Measurements from ENCODE around the gene AQP6.
A peak's percentile ranks its signal among the peaks of the same experiment; 100 is the strongest.

The AQP6 gene

DNA sequence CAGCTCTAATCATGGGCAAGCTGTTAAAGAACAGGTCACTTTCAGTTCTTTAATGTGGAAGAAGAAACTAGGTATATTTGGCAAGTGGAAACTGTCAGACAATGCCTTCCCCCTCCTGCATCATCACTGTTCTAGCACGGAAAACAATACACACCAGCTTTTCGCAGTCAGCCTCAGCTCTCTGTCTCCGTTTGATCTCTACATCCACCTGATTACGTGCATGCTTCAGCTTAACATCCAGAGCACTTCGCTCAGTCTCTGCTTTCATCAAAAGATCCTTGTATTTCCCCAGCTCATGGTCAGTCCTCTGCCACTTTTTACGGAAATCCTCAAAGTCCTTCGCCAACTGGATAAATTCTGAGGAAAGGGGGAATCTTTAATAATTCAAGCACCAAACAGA lies 33.5 kb downstream of the AQP6 start:
- H3K79me2 ChIP-seq (ENCODE audit: insufficient read depth, low read depth), result peaks cover 55% of the 10 kb centered on the region
- H4K20me1 ChIP-seq (ENCODE audit: insufficient read depth), result 0 out of 2 replicates have a peak, but pooled peaks cover 4% of the 10 kb centered on the region
- no peaks in the 10 kb centered on the region for H3K36me3 ChIP-seq (ENCODE audit: insufficient read depth)
- no peaks in the 10 kb centered on the region for H3K27me3 ChIP-seq (ENCODE audit: insufficient read depth, low read depth)
- H3K9ac ChIP-seq, result no peak overlapping the region
- no peak overlapping the region for H3K4me3 ChIP-seq (IDR thresholded peaks at IDR 0.05; ENCODE audit: insufficient read depth, low read depth, low read length)
- H2AFZ ChIP-seq (ENCODE audit: low read depth), result no peak overlapping the region
- peak overlapping the region; percentile 26; the same call in 1 of the 2 replicates for H3K4me2 ChIP-seq
- H3K27ac ChIP-seq, result peak overlapping the region; percentile 12; the same call in 1 of the 2 replicates
- TF ChIP-seq, protein P1, sequence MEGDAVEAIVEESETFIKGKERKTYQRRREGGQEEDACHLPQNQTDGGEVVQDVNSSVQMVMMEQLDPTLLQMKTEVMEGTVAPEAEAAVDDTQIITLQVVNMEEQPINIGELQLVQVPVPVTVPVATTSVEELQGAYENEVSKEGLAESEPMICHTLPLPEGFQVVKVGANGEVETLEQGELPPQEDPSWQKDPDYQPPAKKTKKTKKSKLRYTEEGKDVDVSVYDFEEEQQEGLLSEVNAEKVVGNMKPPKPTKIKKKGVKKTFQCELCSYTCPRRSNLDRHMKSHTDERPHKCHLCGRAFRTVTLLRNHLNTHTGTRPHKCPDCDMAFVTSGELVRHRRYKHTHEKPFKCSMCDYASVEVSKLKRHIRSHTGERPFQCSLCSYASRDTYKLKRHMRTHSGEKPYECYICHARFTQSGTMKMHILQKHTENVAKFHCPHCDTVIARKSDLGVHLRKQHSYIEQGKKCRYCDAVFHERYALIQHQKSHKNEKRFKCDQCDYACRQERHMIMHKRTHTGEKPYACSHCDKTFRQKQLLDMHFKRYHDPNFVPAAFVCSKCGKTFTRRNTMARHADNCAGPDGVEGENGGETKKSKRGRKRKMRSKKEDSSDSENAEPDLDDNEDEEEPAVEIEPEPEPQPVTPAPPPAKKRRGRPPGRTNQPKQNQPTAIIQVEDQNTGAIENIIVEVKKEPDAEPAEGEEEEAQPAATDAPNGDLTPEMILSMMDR (conservative IDR thresholded peaks at IDR 0.05; ENCODE audit: low read depth, low read length), result no peak
- peaks cover 67% of the 10 kb centered on the region for H3K4me1 ChIP-seq (ENCODE audit: low read depth, poor library complexity, severe bottlenecking)

GRCh38 chr12:50006754-50007442 lies 34.2 kb downstream of the AQP6 start:
- no peak overlapping the region for H3K9ac ChIP-seq
- H3K4me3 ChIP-seq (IDR thresholded peaks at IDR 0.05; ENCODE audit: insufficient read depth, low read depth, low read length), result no peak overlapping the region
- H3K79me2 ChIP-seq (ENCODE audit: insufficient read depth, low read depth), result peaks cover 58% of the 10 kb centered on the region
- no peaks in the 10 kb centered on the region for H3K36me3 ChIP-seq (ENCODE audit: insufficient read depth)
- H3K27ac ChIP-seq, result peak overlapping the region; percentile 21; the same call in 1 of the 2 replicates
- TF ChIP-seq, protein P1 (conservative IDR thresholded peaks at IDR 0.05; ENCODE audit: low read depth, low read length), result no peak
- no peak overlapping the region for H2AFZ ChIP-seq (ENCODE audit: low read depth)
- no peaks in the 10 kb centered on the region for H3K27me3 ChIP-seq (ENCODE audit: insufficient read depth, low read depth)
- peak overlapping the region; percentile 35; the same call in 1 of the 2 replicates for H3K4me2 ChIP-seq
- H3K4me1 ChIP-seq (ENCODE audit: low read depth, poor library complexity, severe bottlenecking), result peaks cover 67% of the 10 kb centered on the region
- 0 out of 2 replicates have a peak, but pooled peaks cover 4% of the 10 kb centered on the region for H4K20me1 ChIP-seq (ENCODE audit: insufficient read depth)

DNA sequence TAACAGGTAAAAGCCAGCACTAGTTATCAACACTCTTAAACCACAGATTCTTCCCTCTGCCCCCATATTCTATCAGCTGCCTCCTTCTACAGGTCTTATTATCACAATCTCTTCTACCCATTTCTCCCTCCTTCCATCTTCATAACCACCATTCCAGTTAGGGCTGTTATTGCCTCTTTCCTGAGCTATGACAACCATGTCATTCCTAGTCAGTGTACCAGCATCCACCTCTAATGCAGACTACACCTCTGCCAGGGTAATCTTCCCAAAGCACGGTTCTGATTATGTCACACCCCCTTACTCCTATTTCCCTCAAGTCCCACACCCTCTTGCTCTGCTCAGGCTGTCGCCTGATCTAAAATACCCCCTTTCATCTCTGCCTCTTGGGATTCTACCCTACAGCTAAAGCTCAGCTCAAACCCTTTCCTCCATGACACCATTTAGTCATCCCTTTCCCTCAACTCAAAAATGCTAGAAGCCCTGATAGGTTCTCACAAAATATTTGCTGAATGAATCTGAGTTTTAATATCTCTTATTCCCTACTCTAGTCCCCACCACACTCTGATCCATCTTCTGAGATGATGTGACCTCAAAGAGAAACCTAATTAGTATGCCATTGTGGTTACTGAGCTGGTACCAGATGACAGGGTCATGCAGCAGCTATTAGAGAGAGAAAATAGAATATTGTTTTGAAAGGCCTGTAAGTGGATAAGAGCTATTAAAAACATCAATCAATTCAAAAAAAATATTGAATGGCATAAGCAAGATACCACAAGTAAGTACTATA lies 40.8 kb downstream of the AQP6 start:
- Histone ChIP-seq H3K27me3 (ENCODE audit: insufficient read depth, low read depth) (no peaks in the 10 kb centered on the region), H3K4me2 (peak overlapping the region; percentile 34)

DNA sequence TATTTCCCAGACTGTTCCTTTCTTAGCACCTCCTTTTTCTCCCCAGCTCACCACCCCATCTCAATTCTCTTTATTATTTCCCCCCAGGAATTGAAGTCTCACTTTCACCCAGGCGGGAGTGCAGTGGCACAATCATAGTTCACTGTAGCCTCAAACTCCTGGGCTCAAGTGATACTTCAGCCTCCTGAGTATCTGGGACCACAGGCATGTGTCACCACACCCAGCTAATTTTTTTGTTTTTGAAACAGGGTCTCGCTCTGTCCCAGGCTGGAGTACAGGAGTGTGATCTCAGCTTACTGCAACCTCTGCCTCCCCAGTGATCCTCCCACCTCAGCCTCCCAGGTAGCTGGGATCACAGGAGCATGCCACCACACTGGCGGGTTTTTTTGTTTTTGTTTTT lies 41.6 kb downstream of the AQP6 start:
- H3K27ac ChIP-seq, result peak overlapping the region; percentile 16; the same call in 1 of the 2 replicates
- peaks cover 55% of the 10 kb centered on the region for H3K4me1 ChIP-seq (ENCODE audit: low read depth, poor library complexity, severe bottlenecking)
- H3K4me3 ChIP-seq (IDR thresholded peaks at IDR 0.05; ENCODE audit: insufficient read depth, low read depth, low read length), result no peak overlapping the region
- no peak overlapping the region for H2AFZ ChIP-seq (ENCODE audit: low read depth)
- H3K4me2 ChIP-seq, result peak overlapping the region; percentile 34; the same call in 1 of the 2 replicates
- no peaks in the 10 kb centered on the region for H3K27me3 ChIP-seq (ENCODE audit: insufficient read depth, low read depth)
- peaks cover 16% of the 10 kb centered on the region; the same call in 1 of the 2 replicates for H3K36me3 ChIP-seq (ENCODE audit: insufficient read depth)
- peaks cover 81% of the 10 kb centered on the region for H3K79me2 ChIP-seq (ENCODE audit: insufficient read depth, low read depth)
- TF ChIP-seq, protein P1 (conservative IDR thresholded peaks at IDR 0.05; ENCODE audit: low read depth, low read length), result no peak
- peaks cover 9% of the 10 kb centered on the region for H4K20me1 ChIP-seq (ENCODE audit: insufficient read depth)
- no peak overlapping the region for H3K9ac ChIP-seq

More for the DNA sequence above, 40.8 kb downstream of the AQP6 start:
- Histone ChIP-seq H3K4me1 (ENCODE audit: low read depth, poor library complexity, severe bottlenecking) (peaks cover 60% of the 10 kb centered on the region), H3K79me2 (ENCODE audit: insufficient read depth, low read depth) (peaks cover 80% of the 10 kb centered on the region), H3K4me3 (IDR thresholded peaks at IDR 0.05; ENCODE audit: insufficient read depth, low read depth, low read length) (no peak overlapping the region), H2AFZ (ENCODE audit: low read depth) (no peak overlapping the region), H4K20me1 (ENCODE audit: insufficient read depth) (peaks cover 9% of the 10 kb centered on the region), H3K27ac (peak overlapping the region; percentile 16; the same call in 1 of the 2 replicates), H3K9ac (no peak overlapping the region), H3K36me3 (ENCODE audit: insufficient read depth) (peaks cover 16% of the 10 kb centered on the region; the same call in 1 of the 2 replicates)
- TF ChIP-seq, protein P1 (conservative IDR thresholded peaks at IDR 0.05; ENCODE audit: low read depth, low read length), result no peak
